Central memory CD8-positive, alpha-beta T cell (primary cell): ENCODE data around the gene ACTR3C.

Experiments used
- ATAC-seq: fragments of 150-1000 bp; cut with Tn5 transposase; replicated peaks from 2 replicates; pipeline ENCODE4 v1.10.0; 2022; ENCODE audit warnings: mild to moderate bottlenecking, moderate FRiP score, moderate number of reproducible peaks; ENCODE audit not compliant: poor library complexity, severe bottlenecking; ENCODE audit errors: extremely low read depth
- DNase-seq, 2 donors: peaks; one replicate each; pipeline ENCODE4 v3.0.0; 2021; ENCODE audit warnings: low spot score in 2 of 2
- H3K27ac Mint-ChIP-seq: one replicate; pipeline ENCODE4 v1.8.0; 2022; ENCODE audit warnings: low read depth, mild to moderate bottlenecking, moderate library complexity, mixed read lengths
- H3K27me3 Mint-ChIP-seq: one replicate; pipeline ENCODE4 v1.8.0; 2022; ENCODE audit warnings: mixed read lengths
- H3K36me3 Mint-ChIP-seq: one replicate; pipeline ENCODE4 v1.8.0; 2022; ENCODE audit warnings: mild to moderate bottlenecking, moderate library complexity, mixed read lengths; ENCODE audit not compliant: insufficient read depth
- H3K4me1 Mint-ChIP-seq: one replicate; pipeline ENCODE4 v1.8.0; 2022; ENCODE audit warnings: mixed read lengths
- H3K4me3 Mint-ChIP-seq: one replicate; pipeline ENCODE4 v1.8.0; 2022; ENCODE audit warnings: mild to moderate bottlenecking, moderate library complexity, mixed read lengths
- H3K9me3 Mint-ChIP-seq: one replicate; pipeline ENCODE4 v1.8.0; 2022; ENCODE audit warnings: mixed read lengths

The ACTR3C gene

GRCh38 chr7:150338166-150338829, 15.0 kb upstream of the ACTR3C start:
- H3K4me3 Mint-ChIP-seq, result no peak overlapping the region

DNA sequence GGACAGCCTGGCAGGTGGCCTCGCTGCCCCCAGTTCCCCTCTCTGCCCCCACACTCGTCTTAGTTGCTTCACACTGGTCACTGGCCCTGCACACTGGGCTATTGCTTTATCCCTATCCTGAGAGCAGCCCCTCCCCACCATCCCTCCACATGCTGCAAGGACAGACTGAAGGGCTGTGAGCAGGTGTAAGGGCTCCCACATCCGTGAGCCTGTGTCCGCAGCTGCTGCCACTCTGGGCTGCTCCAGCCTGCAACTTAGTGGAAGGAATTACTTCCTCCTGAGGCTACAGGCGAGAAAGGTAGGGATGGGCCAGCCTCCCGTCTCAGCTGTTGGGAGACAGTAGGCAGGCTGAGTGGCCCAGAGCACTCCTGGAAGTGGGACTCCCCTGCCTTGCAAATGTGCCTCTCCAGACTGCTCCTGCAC, 14.3 kb upstream of the ACTR3C start:
- no peak overlapping the region for H3K27ac Mint-ChIP-seq
- peaks cover 5% of the 10 kb centered on the region for H3K4me1 Mint-ChIP-seq
- peaks cover 9% of the 10 kb centered on the region for H3K36me3 Mint-ChIP-seq
- no peak overlapping the region for H3K4me3 Mint-ChIP-seq
- no peak for ATAC-seq
- no peak for DNase-seq
- peaks cover 11% of the 10 kb centered on the region for H3K27me3 Mint-ChIP-seq
- H3K9me3 Mint-ChIP-seq, result no peaks in the 10 kb centered on the region

More at GRCh38 chr7:150338166-150338829, 15.0 kb upstream of the ACTR3C start:
- ATAC-seq (no peak), DNase-seq (no peak)
- H3K27ac Mint-ChIP-seq, result no peak overlapping the region
- H3K9me3 Mint-ChIP-seq, result no peaks in the 10 kb centered on the region
- peaks cover 5% of the 10 kb centered on the region for H3K4me1 Mint-ChIP-seq
- H3K27me3 Mint-ChIP-seq, result peaks cover 17% of the 10 kb centered on the region
- H3K36me3 Mint-ChIP-seq, result peaks cover 6% of the 10 kb centered on the region

GRCh38 chr7:150337179-150337578, 13.8 kb upstream of the ACTR3C start:
- no peak overlapping the region for H3K4me3 Mint-ChIP-seq
- ATAC-seq, result no peak
- H3K27ac Mint-ChIP-seq, result no peak overlapping the region

GRCh38 chr7:150336746-150337145, 13.4 kb upstream of the ACTR3C start:
- H3K27ac Mint-ChIP-seq, result no peak overlapping the region
- peaks cover 8% of the 10 kb centered on the region for H3K36me3 Mint-ChIP-seq
- DNase-seq, result no peak
- H3K9me3 Mint-ChIP-seq, result no peaks in the 10 kb centered on the region
- H3K27me3 Mint-ChIP-seq, result peaks cover 3% of the 10 kb centered on the region
- H3K4me1 Mint-ChIP-seq, result peaks cover 5% of the 10 kb centered on the region
- H3K4me3 Mint-ChIP-seq, result no peak overlapping the region
- no peak for ATAC-seq

More at GRCh38 chr7:150337179-150337578, 13.8 kb upstream of the ACTR3C start:
- no peak for DNase-seq
- Mint-ChIP-seq H3K4me1 (peaks cover 5% of the 10 kb centered on the region), H3K9me3 (no peaks in the 10 kb centered on the region), H3K36me3 (peaks cover 9% of the 10 kb centered on the region), H3K27me3 (peaks cover 8% of the 10 kb centered on the region)

DNA sequence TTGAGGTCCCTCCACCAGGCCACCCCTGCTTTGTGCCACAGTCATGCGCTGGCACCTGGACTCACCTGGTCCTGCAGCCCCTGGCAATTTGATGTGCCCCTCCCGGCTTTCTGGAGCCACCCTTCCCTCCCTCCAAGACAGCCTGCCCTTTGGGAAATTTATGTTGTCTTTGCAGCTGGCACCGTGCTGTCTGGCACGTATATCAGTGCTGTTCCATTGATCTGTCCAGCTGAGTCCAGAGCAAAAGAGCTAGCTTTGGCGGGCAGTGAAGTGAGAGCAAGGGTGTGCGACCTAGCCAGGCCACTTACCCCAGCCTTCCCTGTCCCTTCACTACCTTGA, 12.4 kb upstream of the ACTR3C start:
- H3K27me3 Mint-ChIP-seq, result no peaks in the 10 kb centered on the region
- H3K36me3 Mint-ChIP-seq, result peaks cover 10% of the 10 kb centered on the region
- H3K4me3 Mint-ChIP-seq, result no peak overlapping the region
- ATAC-seq (no peak), DNase-seq (no peak)
- H3K9me3 Mint-ChIP-seq, result no peaks in the 10 kb centered on the region
- peaks cover 5% of the 10 kb centered on the region for H3K4me1 Mint-ChIP-seq
- no peak overlapping the region for H3K27ac Mint-ChIP-seq

DNA sequence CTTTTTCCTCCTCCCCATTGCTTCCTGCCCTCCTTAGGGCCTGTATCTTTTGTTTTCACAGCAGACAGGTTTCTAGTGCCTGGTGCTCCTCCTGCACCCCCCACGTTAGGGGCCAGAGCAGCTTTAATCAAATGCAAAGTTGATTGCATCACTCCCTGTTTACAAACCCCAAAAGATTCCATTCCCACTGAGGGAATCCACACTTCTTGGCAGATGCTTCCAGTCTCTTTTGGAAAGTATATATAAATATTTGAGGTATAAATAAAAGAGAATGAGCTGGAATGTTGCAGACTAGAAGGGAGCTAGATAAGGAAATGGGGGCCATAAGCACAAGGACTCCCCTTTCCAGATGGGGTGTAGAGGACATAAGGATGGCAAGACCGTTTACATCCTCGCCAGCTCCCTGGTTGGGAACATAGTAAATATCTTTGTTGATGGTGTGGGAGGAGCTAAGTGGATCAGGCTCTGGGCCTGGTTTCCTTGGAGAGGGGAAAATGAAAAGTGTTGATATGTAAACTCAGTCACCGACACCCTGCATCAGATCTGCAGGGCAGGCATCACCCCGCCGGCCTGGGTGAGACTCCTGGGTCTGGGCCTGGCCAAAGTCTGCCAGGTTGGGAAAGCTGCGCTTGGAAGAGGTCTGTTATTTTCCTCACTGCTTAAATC, 11.9 kb upstream of the ACTR3C start:
- no peaks in the 10 kb centered on the region for H3K9me3 Mint-ChIP-seq
- H3K27me3 Mint-ChIP-seq, result no peaks in the 10 kb centered on the region
- H3K4me1 Mint-ChIP-seq, result peaks cover 5% of the 10 kb centered on the region
- no peak for ATAC-seq
- no peak overlapping the region for H3K27ac Mint-ChIP-seq
- H3K4me3 Mint-ChIP-seq, result no peak overlapping the region
- no peak for DNase-seq
- peaks cover 10% of the 10 kb centered on the region for H3K36me3 Mint-ChIP-seq

- Mint-ChIP-seq H3K27ac (no peak overlapping the region), H3K27me3 (no peaks in the 10 kb centered on the region), H3K4me1 (peaks cover 5% of the 10 kb centered on the region), H3K4me3 (no peak overlapping the region), H3K36me3 (peaks cover 9% of the 10 kb centered on the region), H3K9me3 (no peaks in the 10 kb centered on the region)
- no peak for ATAC-seq
- DNase-seq, result no peak
Observed at GRCh38 chr7:150334108-150334507, 10.8 kb upstream of the ACTR3C start.

DNA sequence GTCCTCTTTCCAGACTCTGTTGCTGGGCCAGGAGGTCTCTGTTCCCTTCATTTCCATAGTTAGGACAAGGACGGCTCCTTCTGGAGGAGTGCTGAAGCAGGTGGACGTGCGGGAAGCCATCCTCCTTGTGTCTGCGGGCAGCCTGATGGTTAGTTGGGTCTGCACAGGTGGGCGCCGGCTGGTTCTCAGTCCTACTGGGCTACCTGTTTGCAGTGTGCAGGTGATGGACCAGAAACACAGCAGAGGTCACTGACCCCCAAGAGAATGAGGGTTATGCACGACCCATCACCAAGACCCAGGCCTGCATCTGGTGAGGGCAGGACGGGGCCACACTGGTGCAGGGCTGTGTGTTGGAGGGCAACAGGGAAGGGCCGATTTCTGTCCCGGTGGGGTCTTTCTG, 10.3 kb upstream of the ACTR3C start:
- no peaks in the 10 kb centered on the region for H3K9me3 Mint-ChIP-seq
- H3K4me1 Mint-ChIP-seq, result peaks cover 5% of the 10 kb centered on the region
- H3K27ac Mint-ChIP-seq, result no peak overlapping the region
- peaks cover 10% of the 10 kb centered on the region for H3K36me3 Mint-ChIP-seq
- no peak overlapping the region for H3K4me3 Mint-ChIP-seq
- H3K27me3 Mint-ChIP-seq, result no peaks in the 10 kb centered on the region
- no peak for DNase-seq
- ATAC-seq, result no peak

DNA sequence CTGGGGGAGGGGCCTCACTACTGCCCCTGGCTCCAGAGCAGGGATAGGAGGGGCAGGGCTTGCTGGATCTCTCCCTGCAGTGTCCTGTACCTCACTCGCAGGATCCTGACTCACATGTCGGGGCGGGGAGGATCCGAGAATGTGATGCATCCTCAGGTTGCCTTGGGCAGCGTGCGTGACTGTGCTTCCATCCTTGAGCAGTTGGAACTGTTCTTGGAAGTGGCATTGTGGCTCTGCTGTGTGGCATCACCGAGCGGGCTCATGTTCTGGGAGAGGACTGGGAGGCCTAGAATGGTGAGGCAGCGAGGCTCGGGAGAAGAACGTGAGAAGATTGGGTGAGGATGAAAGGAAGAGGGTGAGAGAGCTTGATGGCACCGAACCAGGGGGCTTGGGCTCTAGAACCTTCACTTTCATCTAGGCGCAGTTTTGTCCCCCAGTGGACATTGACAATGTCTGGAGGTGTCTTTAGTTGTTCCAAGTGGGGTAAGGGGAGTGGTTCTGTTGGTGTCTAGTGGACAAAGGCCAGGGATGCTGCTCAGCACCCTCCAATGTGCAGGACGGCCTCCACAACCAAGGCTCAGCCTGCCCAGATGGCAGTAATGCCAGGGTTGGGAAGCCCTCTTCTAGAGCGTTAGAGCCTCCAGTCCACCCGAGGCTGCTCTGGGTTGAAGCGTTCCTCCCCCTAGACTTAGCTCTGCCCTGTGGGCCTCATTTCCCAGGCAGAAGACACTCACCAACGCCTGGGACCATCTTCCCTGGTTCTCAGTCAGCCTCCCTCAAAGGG, 9.7 kb upstream of the ACTR3C start:
- DNase-seq (no peak), ATAC-seq (no peak)
- Mint-ChIP-seq H3K4me3 (no peak overlapping the region), H3K27ac (no peak overlapping the region), H3K4me1 (peaks cover 3% of the 10 kb centered on the region), H3K36me3 (peaks cover 12% of the 10 kb centered on the region), H3K27me3 (no peaks in the 10 kb centered on the region), H3K9me3 (no peaks in the 10 kb centered on the region)

DNA sequence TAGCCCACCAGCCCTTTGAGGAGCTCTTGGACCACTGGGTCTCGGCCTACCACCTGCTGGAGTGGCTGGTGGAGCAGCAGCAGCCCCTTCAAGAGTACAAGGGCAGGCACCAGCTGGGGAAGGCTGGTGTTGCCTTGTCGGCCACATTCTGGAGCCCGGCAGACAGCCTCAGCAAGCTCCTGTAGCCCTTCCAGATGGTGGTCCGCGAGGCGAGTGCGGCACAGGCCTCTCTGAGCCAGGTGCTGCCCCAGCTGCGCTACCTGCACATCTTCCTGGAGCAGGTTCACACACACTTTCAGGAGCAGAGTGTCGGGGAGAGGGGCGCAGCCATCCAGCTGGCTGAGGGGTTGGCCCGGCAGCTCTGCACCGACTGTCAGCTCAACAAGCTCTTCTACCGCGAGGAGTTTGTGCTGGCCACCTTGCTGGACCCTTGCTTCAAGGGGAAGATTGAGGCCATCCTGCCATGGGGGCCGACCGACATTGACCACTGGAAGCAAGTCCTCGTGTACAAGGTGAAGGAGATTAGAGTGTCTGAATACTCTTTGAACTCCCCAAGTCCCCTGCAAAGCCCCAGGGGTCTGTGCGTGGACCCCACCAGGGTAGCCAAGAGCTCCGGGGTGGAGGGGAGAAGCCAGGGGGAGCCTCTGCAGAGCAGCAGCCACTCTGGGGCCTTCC, 7.0 kb upstream of the ACTR3C start:
- DNase-seq, result no peak
- no peaks in the 10 kb centered on the region for H3K9me3 Mint-ChIP-seq
- no peak for ATAC-seq
- no peak overlapping the region for H3K4me3 Mint-ChIP-seq
- H3K27ac Mint-ChIP-seq, result no peak overlapping the region
- H3K36me3 Mint-ChIP-seq, result peaks cover 23% of the 10 kb centered on the region
- no peaks in the 10 kb centered on the region for H3K27me3 Mint-ChIP-seq
- H3K4me1 Mint-ChIP-seq, result peaks cover under 1% of the 10 kb centered on the region

GRCh38 chr7:150329331-150330120, 6.2 kb upstream of the ACTR3C start:
- DNase-seq, result no peak
- peak; percentile 10 for ATAC-seq
- Mint-ChIP-seq H3K27ac (no peak overlapping the region), H3K27me3 (no peaks in the 10 kb centered on the region), H3K4me3 (no peak overlapping the region), H3K4me1 (peaks cover 9% of the 10 kb centered on the region), H3K36me3 (peaks cover 25% of the 10 kb centered on the region), H3K9me3 (no peaks in the 10 kb centered on the region)

- peaks cover 25% of the 10 kb centered on the region for H3K36me3 Mint-ChIP-seq
- DNase-seq (no peak), ATAC-seq (no peak)
- H3K9me3 Mint-ChIP-seq, result no peaks in the 10 kb centered on the region
- no peak overlapping the region for H3K4me3 Mint-ChIP-seq
- H3K27ac Mint-ChIP-seq, result no peak overlapping the region
- peaks cover 26% of the 10 kb centered on the region for H3K4me1 Mint-ChIP-seq
- H3K27me3 Mint-ChIP-seq, result no peaks in the 10 kb centered on the region
Observed at GRCh38 chr7:150327308-150327707, 4.0 kb upstream of the ACTR3C start.
